Duodenal mucosa (tissue), 2 donors: ENCODE measurements around the gene TAS2R41.

ENCODE experiments used
- H3K27ac ChIP-seq: one replicate; pipeline ENCODE4 v1.7.0; 2013; ENCODE audit warnings: low read depth, low read length
- H3K27me3 ChIP-seq, 2 donors: one replicate each; pipeline ENCODE4 v1.7.0; 2013; ENCODE audit warnings: low read length in 2 of 2, control low read depth in 1 of 2; ENCODE audit not compliant: insufficient read depth in 2 of 2, control insufficient read depth in 1 of 2
- H3K36me3 ChIP-seq, 2 donors: one replicate each; pipeline ENCODE4 v1.7.0; 2013; ENCODE audit warnings: low read length in 2 of 2, control low read depth in 1 of 2; ENCODE audit not compliant: insufficient read depth in 2 of 2, control insufficient read depth in 1 of 2
- H3K4me1 ChIP-seq, 2 donors: one replicate each; pipeline ENCODE4 v1.7.0; 2013; ENCODE audit warnings: low read length in 2 of 2, control low read depth in 1 of 2; ENCODE audit not compliant: insufficient read depth in 2 of 2, control insufficient read depth in 1 of 2
- H3K4me3 ChIP-seq, 2 donors: one replicate each; pipeline ENCODE4 v1.7.0; 2013; ENCODE audit warnings: low read length in 2 of 2, low read depth in 1 of 2
- H3K9ac ChIP-seq, 2 donors: one replicate each; pipeline ENCODE4 v1.7.0; 2013; ENCODE audit warnings: low read length in 2 of 2, low read depth in 1 of 2
- H3K9me3 ChIP-seq, 2 donors: one replicate each; pipeline ENCODE4 v1.7.0; 2013; ENCODE audit warnings: low read length in 2 of 2, control low read depth in 1 of 2; ENCODE audit not compliant: control insufficient read depth in 1 of 2

The TAS2R41 gene

GRCh38 chr7:143455491-143455890 lies 22.2 kb upstream of the TAS2R41 start:
- Histone ChIP-seq H3K36me3 (no peaks in the 10 kb centered on the region), H3K9ac (no peak overlapping the region), H3K4me3 (no peak overlapping the region), H3K9me3 (no peaks in the 10 kb centered on the region), H3K4me1 (peaks cover 0 to 3% of the 10 kb centered on the region in 2 donors), H3K27me3 (no peaks in the 10 kb centered on the region), H3K27ac (no peak overlapping the region)

DNA sequence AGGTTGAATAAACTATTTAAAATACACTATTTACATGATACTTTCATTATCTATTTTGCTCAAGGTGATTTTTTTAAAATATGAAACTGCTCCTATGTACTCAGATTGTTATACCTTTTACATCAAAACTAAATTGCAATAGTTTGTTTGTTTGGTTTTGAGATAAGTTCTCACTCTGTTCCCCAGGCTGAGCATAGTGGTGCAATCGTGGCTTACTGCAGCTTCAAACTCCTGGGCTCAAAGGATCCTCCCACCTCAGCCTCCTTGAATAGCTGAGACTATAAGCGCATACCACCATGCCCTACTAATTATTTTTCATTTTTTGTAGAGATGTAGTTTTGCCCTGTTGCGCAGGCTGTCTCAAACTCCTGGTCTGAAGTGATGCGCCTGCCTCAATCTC lies 21.7 kb upstream of the TAS2R41 start:
- H3K36me3 ChIP-seq = no peaks in the 10 kb centered on the region
- no peak overlapping the region for H3K9ac ChIP-seq
- H3K4me3 ChIP-seq = no peak overlapping the region
- no peaks in the 10 kb centered on the region for H3K9me3 ChIP-seq
- peaks cover 0 to 3% of the 10 kb centered on the region in 2 donors for H3K4me1 ChIP-seq
- no peaks in the 10 kb centered on the region for H3K27me3 ChIP-seq
- H3K27ac ChIP-seq = no peak overlapping the region

GRCh38 chr7:143456992-143457793 lies 20.5 kb upstream of the TAS2R41 start:
- Histone ChIP-seq H3K36me3 (no peaks in the 10 kb centered on the region), H3K9me3 (no peaks in the 10 kb centered on the region), H3K27me3 (no peaks in the 10 kb centered on the region), H3K4me3 (no peak overlapping the region), H3K4me1 (peaks cover 0 to 3% of the 10 kb centered on the region in 2 donors), H3K27ac (no peak overlapping the region), H3K9ac (no peak overlapping the region)

DNA sequence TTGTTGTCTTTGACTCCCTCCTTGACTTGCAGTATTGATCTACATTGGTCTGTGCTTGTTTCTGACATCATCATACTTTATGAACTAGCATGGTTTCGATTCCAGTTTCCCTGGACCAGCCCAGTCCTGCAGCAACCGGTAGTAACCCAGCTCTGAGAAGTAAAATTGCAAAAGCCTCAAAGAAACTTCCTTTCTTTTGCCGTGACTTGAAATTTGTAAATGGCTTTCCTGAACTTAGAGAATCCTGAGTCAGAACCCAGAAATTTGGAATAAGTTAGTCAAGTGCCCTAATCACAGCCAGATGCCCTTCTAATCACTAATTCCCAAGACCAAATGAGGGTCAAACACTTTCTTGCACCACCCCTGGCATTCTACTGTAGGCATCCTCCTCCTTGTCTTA lies 19.4 kb upstream of the TAS2R41 start:
- no peaks in the 10 kb centered on the region for H3K36me3 ChIP-seq

DNA sequence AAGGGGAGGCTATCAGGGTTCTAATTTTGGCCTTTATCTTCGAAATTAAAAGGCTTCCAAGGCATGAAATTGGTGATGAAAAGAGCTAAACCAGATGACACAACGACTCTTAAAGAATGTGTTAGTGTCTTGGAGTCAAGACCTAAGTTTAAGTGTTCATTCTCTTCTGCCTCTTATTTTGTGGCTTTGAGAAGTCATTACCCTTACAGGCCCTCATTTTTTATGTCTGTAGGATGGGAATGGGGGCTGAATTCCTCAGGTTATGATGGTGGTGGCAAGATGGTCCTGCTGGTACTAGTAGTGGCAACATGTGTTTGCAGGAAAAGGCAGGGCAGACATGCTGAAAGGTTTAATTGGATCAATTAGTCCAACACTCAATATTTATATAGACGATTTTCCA lies 19.0 kb upstream of the TAS2R41 start:
- no peaks in the 10 kb centered on the region for H3K9me3 ChIP-seq
- H3K27ac ChIP-seq = no peak overlapping the region
- H3K4me1 ChIP-seq = peaks cover 0 to 8% of the 10 kb centered on the region in 2 donors

More for the DNA sequence above, 19.4 kb upstream of the TAS2R41 start:
- H3K4me3 ChIP-seq = no peak overlapping the region
- no peak overlapping the region for H3K9ac ChIP-seq
- no peaks in the 10 kb centered on the region for H3K27me3 ChIP-seq
- H3K27ac ChIP-seq = no peak overlapping the region
- H3K9me3 ChIP-seq = no peaks in the 10 kb centered on the region
- peaks cover 0 to 4% of the 10 kb centered on the region in 2 donors for H3K4me1 ChIP-seq

DNA sequence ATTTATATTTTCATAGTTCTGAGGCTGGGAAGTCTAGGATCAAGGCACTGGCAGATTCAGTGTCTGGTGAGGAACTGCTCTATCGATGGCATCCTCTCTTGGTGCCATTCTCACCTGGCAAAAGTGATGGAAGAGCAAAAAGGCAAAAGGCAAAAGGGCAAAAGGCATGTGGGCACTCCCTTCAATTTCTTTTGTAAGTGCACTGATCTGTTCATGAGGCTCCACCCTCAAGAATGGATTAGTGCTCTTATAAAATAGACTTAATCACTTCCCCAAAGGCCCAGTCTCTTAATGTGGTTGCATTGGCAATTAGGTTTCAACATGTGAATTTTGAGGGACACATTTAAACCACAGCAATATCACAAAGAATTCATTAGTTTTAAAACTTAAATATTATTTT lies 18.3 kb upstream of the TAS2R41 start:
- H3K9ac ChIP-seq = no peak overlapping the region
- no peaks in the 10 kb centered on the region for H3K9me3 ChIP-seq
- no peak overlapping the region for H3K4me3 ChIP-seq
- no peak overlapping the region for H3K27ac ChIP-seq
- peaks cover 0 to 9% of the 10 kb centered on the region in 2 donors for H3K4me1 ChIP-seq
- no peaks in the 10 kb centered on the region for H3K27me3 ChIP-seq
- H3K36me3 ChIP-seq = no peaks in the 10 kb centered on the region

More for the DNA sequence above, 19.0 kb upstream of the TAS2R41 start:
- H3K27me3 ChIP-seq = no peaks in the 10 kb centered on the region
- H3K9ac ChIP-seq = no peak overlapping the region
- H3K36me3 ChIP-seq = no peaks in the 10 kb centered on the region
- no peak overlapping the region for H3K4me3 ChIP-seq

GRCh38 chr7:143460271-143460979 lies 17.2 kb upstream of the TAS2R41 start:
- Histone ChIP-seq H3K4me1 (peaks cover 0 to 9% of the 10 kb centered on the region in 2 donors), H3K9ac (no peak overlapping the region), H3K9me3 (no peaks in the 10 kb centered on the region), H3K27me3 (no peaks in the 10 kb centered on the region), H3K36me3 (no peaks in the 10 kb centered on the region), H3K4me3 (no peak overlapping the region), H3K27ac (no peak overlapping the region)

GRCh38 chr7:143462045-143462444 lies 15.6 kb upstream of the TAS2R41 start:
- H3K4me3 ChIP-seq = no peak overlapping the region
- H3K9me3 ChIP-seq = no peaks in the 10 kb centered on the region
- no peaks in the 10 kb centered on the region for H3K36me3 ChIP-seq
- peaks cover 0 to 9% of the 10 kb centered on the region in 2 donors for H3K4me1 ChIP-seq
- no peak overlapping the region for H3K9ac ChIP-seq
- no peaks in the 10 kb centered on the region for H3K27me3 ChIP-seq
- H3K27ac ChIP-seq = no peak overlapping the region

DNA sequence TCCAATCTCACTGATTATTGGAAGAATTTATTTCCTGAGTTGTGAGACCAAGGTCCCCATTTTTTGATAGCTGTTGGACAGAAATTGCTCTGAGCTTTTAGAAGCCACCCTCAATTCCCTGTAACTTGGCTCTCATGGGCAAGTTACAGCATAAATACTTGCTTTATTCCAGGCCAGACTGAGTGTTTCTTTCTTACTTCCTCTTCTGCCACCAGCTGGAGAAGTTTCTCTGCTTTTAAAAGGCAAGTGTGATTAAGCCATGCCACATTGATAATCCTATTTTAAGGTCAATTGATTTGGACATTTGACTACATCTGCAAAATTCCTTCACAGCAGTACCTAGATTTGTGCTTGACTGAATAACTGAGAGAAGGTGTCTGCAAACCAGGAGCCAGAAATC lies 14.1 kb upstream of the TAS2R41 start:
- Histone ChIP-seq H3K27ac (no peak overlapping the region), H3K27me3 (no peaks in the 10 kb centered on the region), H3K36me3 (no peaks in the 10 kb centered on the region), H3K4me1 (peaks cover 0 to 9% of the 10 kb centered on the region in 2 donors), H3K4me3 (no peak overlapping the region), H3K9ac (no peak overlapping the region), H3K9me3 (no peaks in the 10 kb centered on the region)

DNA sequence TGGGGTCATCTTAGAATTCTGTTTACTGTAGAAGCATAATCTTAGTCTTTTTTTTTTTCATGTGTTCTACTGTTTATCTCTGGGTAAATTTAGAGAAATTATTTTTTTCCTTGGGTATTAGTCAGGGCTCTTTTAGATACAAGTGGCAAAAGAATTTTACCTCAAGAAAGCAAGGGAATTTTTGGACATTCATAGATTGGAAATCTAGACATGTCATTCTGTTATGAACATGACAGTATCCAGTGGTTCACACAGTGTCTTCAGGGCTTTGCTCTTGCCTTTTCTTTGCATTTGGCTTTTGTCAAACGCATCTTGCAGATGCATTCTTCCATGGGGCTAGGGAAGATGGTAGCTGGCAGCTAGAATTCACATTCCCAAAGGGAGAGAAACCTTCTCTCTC lies 13.7 kb upstream of the TAS2R41 start:
- H3K4me1 ChIP-seq = peaks cover 0 to 8% of the 10 kb centered on the region in 2 donors
- no peak overlapping the region for H3K27ac ChIP-seq
- no peaks in the 10 kb centered on the region for H3K36me3 ChIP-seq
- H3K9me3 ChIP-seq = no peaks in the 10 kb centered on the region
- H3K9ac ChIP-seq = no peak overlapping the region
- H3K4me3 ChIP-seq = no peak overlapping the region
- no peaks in the 10 kb centered on the region for H3K27me3 ChIP-seq
